Cardiac muscle cell (in vitro differentiated cells and primary cell): ENCODE measurements around the gene PRPF38B. TPM values are rescaled to one million over a fixed set of nuclear protein-coding genes. Genes with fewer than 3 reads are reported as not detected.

Experiments used
- DNase-seq, 2 donors: peaks; one replicate each; pipeline versions ENCODE4 v3.0.0 to v3.0.0-alpha.2; 2010 to 2017; ENCODE audit warnings: low read depth in 1 of 2, low spot score in 1 of 2
- H3K27ac ChIP-seq: fragments of 200-600 bp; sonication (generic); 2 replicates; pipeline ENCODE4 v1.5.1; 2016
- H3K27me3 ChIP-seq: fragments of 200-600 bp; sonication (generic); 2 replicates; pipeline ENCODE4 v1.6.0; 2016; ENCODE audit warnings: control low read depth
- H3K36me3 ChIP-seq: fragments of 200-600 bp; sonication (generic); 2 replicates; pipeline ENCODE4 v1.5.1; 2016; ENCODE audit warnings: control low read depth
- H3K4me1 ChIP-seq: fragments of 200-600 bp; sonication (generic); 2 replicates; pipeline ENCODE4 v1.8.1; 2017; ENCODE audit warnings: low read depth, mild to moderate bottlenecking, mixed run types
- H3K4me3 ChIP-seq: fragments of 200-600 bp; sonication (generic); 2 replicates; pipeline ENCODE4 v1.5.1; 2016; ENCODE audit warnings: mild to moderate bottlenecking
- H3K9me3 ChIP-seq: fragments of 200-600 bp; sonication (generic); 2 replicates; pipeline ENCODE4 v1.5.1; 2017; ENCODE audit warnings: low read depth, mild to moderate bottlenecking, control low read depth
- polyA plus RNA-seq: library from polyadenylated mRNA; unstranded; fragments of >200 nt; fragmentation: Nextera tagmentation; extraction: Ambion mirVana; gene quantifications from 2 replicates; pipeline ENCODE4 v1.2.1, GENCODE V29; 2016
- total RNA-seq: library from RNA; depleted of rRNA; stranded (reverse); fragments of >200 nt; gene quantifications from 2 replicates; pipeline ENCODE4 v1.2.3, GENCODE V29; 2016
- TF ChIP-seq, protein P1 (sequence below): IDR thresholded peaks from 2 replicates; pipeline ENCODE4 v1.5.1; 2012; ENCODE audit warnings: low read depth, mild to moderate bottlenecking, low read length

The PRPF38B gene
- total and polyA plus RNA-seq, 2 experiments from 2014 or later: 24.2 to 35.0 TPM

DNA sequence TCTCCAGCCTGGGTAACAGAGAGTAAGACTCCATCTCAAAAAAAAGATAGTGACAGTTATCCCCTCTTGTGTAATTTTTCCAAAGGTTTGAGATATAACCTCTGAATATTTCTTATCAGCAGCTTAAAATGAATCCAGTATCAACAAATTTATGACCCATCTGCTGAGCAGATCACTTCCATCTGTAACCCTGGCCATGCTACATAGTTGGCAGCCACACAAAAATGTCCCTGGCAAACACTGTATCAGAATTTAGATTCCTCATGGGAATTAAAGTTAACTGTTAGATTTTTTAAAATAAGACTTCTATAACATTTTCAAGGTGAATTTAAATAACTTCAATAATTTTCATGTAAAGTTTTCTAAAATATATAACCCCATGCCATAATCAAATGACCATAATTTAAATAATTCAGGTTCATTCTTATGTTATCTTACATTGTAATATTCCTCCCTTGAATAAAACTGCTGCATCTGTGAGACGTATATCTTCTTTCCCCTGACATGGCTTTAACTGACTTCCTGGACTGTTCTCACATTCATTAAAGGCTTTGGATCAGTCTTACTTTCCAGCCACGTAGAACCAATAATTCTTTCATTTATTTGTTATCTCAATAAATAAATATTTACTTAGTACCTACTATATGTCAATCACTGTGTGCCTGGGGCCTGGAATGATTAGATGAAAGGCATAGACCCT lies 5.3 kb upstream of the PRPF38B start:
- TF ChIP-seq, protein P1, sequence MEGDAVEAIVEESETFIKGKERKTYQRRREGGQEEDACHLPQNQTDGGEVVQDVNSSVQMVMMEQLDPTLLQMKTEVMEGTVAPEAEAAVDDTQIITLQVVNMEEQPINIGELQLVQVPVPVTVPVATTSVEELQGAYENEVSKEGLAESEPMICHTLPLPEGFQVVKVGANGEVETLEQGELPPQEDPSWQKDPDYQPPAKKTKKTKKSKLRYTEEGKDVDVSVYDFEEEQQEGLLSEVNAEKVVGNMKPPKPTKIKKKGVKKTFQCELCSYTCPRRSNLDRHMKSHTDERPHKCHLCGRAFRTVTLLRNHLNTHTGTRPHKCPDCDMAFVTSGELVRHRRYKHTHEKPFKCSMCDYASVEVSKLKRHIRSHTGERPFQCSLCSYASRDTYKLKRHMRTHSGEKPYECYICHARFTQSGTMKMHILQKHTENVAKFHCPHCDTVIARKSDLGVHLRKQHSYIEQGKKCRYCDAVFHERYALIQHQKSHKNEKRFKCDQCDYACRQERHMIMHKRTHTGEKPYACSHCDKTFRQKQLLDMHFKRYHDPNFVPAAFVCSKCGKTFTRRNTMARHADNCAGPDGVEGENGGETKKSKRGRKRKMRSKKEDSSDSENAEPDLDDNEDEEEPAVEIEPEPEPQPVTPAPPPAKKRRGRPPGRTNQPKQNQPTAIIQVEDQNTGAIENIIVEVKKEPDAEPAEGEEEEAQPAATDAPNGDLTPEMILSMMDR: no peak
- Histone ChIP-seq H3K9me3 (no peaks in the 10 kb centered on the region), H3K27ac (no peak overlapping the region), H3K4me3 (no peak overlapping the region), H3K4me1 (peaks cover 6% of the 10 kb centered on the region), H3K27me3 (no peaks in the 10 kb centered on the region), H3K36me3 (no peaks in the 10 kb centered on the region)
- DNase-seq: peak in 1 of 2 donors; percentile 46

DNA sequence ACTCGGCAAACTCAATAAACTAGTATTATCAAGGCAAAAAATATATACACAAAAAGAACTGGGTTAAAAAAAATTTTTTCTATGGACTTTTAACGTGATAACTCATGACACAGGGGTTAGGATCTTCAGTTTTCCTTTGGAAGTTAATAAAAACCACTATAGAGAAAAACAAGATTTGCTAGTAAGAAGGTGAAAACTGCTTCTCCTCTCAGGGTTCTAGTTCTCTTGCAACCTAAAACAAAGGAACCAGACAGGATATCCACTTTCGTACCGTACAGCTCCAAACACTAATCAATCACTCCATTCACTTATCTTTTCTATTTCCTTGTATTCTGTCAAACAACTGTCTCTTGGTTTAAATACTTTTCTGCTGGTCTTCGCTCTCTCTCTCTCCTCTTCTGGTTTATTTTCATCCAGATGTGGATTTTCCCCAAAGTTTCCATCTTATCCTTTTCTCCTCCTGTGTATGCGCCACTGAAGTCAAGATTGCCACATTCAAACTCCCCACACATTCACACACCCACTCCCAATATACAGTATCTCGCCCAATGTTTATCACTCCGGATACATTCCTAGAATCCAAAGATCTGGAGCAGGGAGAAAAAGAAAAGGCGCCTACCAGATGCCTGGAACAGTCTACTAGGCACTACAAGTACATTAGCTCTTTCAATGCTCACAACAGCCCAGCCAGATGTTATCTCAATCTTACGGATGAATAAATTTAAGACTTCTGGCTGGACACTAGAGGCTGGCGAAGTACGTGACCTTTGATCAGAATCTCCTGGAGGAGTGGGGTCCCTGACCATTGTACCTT lies 775 bp upstream of the PRPF38B start:
- TF ChIP-seq, protein P1: no peak
- H3K27ac ChIP-seq: peak overlapping the region; percentile 99
- peaks cover 22% of the 10 kb centered on the region for H3K4me1 ChIP-seq
- H3K4me3 ChIP-seq: peak overlapping the region; percentile 92
- no peaks in the 10 kb centered on the region for H3K9me3 ChIP-seq
- no peaks in the 10 kb centered on the region for H3K27me3 ChIP-seq
- DNase-seq: no peak
- H3K36me3 ChIP-seq: peaks cover 12% of the 10 kb centered on the region

DNA sequence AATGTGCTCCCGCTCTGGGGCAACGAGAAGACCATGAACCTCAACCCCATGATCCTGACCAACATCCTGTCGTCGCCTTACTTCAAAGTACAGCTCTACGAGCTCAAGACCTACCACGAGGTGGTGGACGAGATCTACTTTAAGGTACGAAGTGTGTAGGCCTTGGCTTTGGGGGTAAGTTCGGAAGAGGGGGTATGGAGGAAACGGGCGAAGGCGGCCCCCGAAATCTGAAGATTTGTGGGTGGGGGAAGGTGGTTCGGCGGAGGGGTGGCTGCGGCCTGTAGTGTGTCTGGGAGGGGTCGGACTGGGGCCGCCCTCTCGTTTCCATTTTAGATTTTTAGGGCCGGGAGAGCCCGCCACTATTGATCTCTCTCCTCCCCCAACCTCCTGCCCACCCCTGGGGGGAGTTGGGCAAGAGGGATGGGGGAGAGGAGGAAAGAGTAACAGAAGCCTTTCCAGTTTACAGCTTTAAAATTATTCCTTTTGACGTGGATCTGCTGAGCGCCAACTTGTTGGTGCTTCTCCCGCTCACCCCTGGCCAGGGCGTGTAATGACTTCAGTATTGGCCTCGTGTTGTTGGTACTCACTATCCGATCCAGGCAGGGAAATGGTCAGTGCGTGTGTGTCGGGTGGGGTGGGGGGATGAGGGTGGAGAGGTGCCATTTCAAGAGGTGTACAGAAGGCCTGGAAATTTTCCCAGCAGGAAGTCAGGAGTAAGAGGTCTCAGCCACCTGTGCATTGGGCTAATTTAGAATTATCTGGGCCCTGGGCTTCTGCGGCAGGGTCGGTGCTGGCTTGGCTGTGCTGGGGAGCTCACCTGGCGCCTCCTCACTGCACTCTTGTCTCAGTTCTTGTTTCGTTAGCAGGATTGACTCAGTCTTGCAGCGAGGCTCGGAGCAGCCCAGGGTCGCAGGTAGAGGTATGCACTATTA lies 880 bp downstream of the PRPF38B start:
- TF ChIP-seq, protein P1: peak; percentile 33
- Histone ChIP-seq H3K27ac (peak overlapping the region; percentile 99), H3K4me1 (peaks cover 22% of the 10 kb centered on the region), H3K27me3 (no peaks in the 10 kb centered on the region), H3K36me3 (peaks cover 26% of the 10 kb centered on the region), H3K9me3 (no peaks in the 10 kb centered on the region), H3K4me3 (peak overlapping the region; percentile 92)
- DNase-seq: peak; percentile 48 to 82

DNA sequence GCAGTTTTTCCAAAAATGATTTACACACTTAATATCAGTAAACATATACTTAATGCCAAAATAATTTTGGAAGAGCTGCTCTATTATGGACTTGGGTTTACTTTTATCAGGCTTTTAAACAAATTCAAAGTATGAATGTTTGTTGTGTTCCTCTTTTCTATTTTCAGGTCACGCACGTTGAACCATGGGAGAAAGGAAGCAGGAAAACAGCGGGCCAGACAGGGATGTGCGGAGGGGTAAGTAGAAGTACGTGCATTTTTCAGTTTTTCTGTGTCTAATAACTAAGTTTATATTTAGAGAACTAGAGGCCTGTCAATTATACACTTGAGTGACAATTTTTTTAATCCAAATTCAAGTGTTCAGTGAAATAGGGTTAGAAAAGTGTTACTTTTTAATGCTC lies 3.4 kb downstream of the PRPF38B start:
- Histone ChIP-seq H3K27me3 (no peaks in the 10 kb centered on the region), H3K4me1 (peaks cover 22% of the 10 kb centered on the region), H3K27ac (no peak overlapping the region), H3K4me3 (no peak overlapping the region), H3K9me3 (no peaks in the 10 kb centered on the region), H3K36me3 (peaks cover 52% of the 10 kb centered on the region)
- no peak for DNase-seq
- TF ChIP-seq, protein P1: no peak
